HG03064 (cell line): ENCODE data around the gene GRP.

Experiments used
- ATAC-seq: cut with Tn5 transposase; IDR thresholded peaks from one replicate; pipeline ENCODE4 v1.9.1; 2021; ENCODE audit warnings: low read depth; ENCODE audit not compliant: unreplicated experiment

Gene GRP

DNA sequence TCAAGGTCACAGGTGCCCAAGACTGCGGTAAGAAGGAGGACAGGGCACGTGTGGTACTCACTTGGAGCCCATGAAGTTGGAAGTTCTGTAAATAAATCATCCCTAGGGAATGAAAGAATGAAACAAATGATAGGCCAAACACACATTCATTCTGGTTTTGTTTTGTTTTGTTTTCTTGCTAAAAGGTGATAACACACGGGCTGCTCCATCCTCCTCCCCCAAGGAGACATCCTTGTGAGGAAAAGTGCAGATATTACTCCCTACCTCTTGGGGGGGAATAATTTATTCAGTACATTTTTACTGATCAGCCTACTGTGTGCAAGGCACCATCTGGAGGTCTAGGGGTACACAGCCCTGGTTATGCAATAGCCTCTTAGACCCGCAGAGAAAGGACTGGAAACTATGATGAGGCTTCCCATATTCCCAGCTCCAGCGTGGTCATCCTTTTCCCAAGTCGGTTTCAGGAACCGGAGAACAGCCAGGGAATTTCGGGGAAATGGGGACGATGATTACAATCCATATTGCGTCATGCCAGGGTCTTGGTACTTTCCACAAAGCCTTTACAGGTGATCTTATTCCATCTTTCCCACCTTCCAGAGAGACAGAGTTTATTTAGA, 47.0 kb downstream of the GRP start:
- ATAC-seq, result no peak

DNA sequence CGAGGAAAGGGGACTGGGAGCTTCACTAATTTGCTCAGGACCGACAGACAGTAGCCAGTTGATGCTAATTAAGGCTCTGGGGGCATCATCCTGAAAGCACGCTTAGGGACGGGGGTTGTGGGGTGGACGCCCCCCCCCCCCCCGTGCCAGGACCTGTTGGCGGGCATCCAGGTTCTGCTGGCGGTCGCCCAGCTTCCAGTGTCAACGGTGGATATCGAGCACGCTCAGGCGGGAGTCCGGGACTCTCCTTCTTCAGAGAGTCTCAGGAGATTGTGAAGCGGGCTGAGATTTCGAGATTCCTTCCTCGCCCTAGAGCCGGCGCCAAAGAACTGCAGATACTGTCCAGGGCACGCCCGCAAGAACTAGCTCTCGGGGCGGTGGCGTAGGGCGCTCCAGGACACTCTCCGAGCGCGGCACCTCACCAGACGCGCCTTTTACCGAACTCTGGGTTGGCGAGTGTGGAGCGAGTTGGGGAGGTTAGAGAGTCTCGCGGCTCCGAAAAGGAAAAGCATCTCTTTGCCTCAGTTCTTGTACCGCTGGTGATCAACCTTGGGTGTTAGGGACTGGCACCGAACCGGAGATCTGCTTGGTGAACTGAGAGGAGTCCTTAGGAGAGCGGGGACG, 47.7 kb downstream of the GRP start:
- no peak for ATAC-seq

DNA sequence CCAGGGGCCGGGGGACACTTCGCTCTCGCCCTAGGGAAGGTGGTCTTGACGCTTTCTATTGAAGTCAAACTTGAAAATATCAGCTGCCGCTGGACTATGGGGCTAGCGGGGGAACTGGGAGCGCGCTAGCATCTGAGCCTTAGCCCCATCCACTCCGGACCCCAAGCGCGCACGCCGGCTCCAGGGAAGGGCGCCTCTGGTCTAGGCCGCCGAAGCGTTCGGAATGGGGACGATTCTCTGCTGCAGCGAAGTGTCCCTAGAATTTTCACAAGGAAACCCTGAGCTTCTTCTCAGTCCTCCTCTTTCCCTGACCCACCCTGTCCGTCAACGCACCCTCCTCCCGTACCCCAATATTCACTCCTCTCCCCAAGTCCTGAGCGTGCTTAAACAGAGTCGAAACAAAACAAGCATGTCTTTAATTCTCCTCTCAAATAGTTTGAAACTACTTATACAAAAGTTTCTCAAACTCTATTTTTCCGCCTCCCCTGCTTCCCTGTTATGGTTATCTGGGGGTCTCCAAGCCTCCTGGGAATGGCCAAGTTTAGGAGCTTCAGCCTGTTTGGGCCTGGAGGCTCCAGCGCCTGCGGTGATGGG, 48.3 kb downstream of the GRP start:
- ATAC-seq, result no peak

DNA sequence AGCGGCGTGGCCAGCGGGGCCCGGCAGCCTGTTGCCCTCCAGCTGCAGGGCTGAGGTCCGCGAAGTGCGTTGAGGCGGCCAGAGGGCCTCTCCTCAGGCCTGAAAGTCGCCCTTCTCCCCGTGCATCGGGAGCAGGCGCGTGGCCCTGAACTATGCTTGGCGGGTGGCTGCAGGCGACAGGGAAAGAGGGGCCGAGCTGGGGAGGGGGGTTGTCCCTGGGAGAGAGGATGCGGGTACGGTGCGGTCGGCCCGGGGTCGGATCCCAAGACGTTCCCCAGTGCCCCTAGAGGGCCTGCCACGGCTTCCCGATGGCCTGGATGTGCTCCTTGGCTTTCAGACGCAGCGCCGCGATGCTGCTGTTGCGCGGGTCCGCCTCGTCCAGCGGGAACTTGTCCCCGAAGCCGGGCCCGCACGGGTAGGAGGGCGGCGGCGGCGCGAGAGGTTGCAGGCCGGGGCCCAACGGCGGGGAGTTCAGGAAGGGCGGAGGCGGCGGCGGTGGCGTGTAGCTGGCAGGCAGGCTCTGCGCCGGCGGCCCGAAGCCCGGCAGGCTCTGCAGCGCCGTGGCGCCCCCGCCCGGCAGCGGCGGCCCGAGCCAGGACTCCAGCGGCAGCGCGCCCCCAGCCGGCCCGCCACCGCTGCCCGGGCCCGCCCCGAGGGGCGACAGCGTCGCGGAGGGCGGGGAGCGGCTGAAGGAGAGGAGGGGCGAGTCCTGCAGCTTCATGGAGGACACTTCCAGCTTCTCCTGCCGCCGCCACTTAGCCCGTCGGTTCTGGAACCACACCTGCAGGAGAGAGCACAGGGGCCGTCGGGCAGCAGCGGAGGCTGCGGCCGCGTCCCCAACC, 49.0 kb downstream of the GRP start:
- no peak for ATAC-seq

DNA sequence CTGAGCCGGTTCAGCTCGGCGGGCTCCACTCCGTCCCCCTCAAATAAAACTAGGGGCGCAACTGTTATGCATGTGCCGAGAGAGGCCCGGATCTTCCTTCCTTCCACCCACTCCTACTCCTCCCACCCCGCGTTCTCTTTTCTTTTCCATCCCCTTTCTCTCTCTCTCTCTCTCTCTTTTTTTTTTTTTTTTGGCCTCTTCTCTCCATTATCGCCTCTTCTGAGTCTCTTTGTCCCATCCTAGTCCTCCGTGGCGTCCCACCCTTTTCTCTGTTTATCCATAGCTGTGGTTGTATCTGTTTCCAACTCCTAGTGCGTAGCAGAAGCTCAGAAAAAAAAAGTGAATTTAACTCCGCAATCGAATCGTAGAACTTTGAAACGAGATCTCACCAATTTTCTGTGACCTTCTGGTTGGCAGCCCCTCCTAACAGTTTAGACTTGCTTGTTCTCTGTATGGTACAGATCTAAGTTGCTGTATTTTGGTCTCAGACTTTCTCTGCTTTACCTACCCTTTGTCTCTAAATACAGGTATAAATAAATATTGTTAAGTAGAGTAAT, 49.7 kb downstream of the GRP start:
- ATAC-seq, result no peak

DNA sequence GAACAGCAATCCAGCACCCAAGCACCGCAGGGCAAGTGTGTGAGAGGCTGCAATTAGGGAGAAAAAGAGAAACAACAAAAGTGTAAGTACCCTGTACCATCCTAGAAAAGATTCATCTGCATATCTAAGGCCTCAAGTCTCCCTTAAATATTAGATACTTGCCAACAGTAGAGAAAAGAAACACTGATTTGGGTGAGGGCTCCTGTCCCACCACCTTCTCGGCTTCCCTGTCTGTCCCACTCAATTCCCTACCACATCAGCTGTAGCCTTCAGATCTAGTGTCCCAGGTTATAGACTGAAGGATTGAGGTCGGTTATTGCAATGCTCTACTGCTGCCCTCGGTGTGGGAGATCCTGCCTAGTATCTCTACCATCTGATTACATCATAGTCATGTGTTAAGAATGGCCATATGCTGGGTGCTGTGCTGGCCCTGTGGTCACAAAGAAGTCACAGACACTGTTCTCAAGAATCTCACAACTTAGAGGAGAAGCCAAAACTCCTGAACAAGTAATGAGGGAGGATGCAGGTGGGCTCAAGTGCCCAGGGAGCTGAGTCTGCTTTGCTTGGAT, 50.8 kb downstream of the GRP start:
- no peak for ATAC-seq

DNA sequence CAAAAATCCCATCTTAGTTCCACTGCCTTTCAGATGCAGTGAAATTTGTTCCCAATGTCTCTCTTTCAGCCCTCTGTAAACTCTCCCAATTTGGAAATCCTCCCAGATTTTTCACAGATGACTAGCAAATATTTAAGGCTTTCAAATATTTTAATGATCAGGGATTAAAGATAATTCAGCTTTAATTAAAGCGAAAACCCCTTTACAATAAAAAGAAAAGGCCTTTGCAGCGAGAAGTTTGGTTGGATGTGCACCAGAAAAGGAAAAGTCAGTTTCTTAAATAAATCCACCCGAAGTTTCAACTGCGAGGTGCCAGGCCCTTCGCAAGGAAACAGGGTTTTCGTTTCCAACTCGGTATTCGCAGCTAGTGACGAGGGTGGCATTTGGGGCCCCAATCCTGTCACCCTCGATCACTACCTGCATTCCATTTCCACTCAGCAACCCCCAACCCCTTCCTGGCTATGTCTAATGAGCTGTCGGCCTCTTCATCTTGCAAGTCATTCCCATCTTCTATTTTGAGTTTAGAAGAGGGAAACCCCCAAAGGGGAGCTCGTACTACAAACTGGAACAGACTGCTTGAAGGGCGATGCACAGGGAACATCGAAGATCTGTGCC, 51.8 kb downstream of the GRP start:
- no peak for ATAC-seq

DNA sequence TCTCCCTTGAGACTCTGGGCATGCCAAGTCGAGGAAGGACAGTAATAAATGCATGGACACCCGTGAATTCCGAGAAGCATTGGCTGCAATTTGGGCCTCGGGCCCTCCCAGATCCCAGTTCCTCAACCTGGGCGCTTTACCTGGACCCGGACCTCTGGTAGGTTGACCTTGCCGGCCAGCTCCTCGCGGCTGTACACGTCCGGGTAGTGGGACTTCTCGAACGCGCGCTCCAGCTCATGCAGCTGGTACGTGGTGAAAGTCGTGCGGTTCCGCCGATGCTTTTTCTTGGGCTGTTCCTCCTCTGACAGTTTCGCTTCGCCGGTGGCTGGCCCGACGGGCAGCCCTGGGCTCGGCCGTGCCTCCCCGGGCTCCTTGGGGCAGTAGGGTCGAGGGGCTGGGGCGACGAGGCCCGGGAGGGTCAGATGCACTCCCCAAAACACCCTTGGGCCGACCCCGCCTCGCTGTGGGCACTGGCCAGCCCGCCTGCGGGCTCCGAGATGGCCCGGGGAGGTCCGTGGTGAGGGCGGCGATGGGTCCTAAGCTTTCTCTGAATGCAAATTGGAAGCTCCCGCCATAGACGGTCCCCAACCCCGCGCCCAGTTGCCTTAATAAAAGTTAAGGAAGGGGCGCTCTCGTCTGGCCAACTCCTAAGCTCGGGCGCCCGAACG, 52.4 kb downstream of the GRP start:
- ATAC-seq, result no peak

DNA sequence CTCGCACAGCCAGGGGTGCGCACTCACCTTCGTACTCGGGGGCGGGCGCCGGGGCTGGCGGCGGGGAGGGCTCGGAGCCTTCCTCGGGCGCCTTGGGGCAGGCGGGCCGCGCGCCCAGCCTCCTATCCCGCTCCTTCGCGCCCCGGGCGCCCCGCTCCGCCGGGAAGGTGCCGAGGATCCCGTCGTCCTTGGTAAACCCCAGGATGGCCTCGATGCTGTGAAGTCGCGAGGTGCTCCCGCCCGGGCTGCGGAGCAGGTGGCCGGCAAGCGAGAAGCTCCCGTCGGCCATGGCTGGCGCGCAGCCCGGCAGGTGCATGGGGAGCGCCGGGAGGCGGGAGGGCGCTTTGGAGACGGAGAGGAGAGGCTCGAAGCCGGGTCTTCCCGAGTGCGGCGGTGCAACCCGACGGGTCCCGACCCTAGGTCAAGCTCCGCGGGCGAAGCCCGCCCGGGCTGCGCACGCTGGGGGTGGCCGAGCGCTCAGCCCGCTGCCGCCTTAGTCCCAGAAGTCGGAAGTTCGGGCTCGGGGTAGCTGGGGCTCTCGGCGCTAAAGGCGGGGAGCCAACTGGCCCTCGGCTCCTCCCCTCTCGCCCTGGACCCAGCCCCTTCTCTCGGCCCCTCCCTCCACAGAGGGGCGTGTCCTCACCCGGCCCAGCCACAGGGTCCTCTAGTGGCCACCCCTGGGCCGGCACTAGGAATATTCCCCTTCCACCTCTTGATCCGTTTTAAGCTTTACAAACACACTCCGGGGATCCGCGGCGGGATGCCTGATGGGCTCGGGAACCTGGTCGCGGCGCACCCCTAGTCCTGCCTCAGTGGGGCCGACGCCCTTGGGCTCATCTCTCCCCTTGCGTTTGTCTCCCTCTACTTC, 53.2 kb downstream of the GRP start, which contains the start of gene RAX:
Gene RAX (minus strand): TSS at position 564 of the 868 bp plus-strand sequence. CDS start 248 bp downstream, at position 316.
- ATAC-seq, result no peak

DNA sequence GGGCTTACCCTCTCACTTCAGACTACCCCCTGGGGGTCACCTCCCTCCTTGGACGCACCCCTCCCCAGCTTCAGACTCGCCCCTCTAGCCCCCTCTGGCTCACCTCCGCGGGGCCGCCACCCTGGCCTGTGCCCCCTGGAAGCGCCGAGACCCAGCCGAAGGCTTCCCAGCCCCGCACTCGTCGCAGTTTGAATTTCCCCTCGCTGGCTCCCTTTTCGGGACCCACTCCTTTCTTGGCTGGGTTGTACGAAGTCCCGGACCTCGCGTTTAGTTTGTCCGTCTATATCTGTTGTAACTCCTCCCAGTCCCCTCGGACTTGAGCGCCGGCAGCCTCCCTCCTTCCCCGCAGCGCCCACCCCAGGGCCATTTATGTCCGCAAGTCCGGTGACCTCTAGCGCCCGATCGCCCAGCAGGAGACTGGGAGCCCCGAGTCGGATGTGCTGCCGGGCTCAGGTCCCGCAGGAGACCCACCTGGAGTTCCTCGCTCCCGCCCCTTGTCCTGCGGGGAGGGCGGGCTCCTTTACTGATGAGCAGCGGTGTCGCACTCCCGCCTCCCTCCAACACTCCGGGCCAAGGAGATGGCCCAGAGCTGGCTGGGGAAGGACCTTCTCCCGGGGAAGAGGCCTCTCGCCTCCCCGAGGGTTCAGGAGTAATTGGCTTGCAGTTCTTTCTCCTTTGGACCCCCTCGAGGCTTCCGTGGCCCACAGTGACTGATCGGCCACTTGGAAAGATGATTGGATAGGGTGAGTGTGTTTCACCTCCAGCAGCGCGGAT, 54.0 kb downstream of the GRP start:
- ATAC-seq, result no peak

DNA sequence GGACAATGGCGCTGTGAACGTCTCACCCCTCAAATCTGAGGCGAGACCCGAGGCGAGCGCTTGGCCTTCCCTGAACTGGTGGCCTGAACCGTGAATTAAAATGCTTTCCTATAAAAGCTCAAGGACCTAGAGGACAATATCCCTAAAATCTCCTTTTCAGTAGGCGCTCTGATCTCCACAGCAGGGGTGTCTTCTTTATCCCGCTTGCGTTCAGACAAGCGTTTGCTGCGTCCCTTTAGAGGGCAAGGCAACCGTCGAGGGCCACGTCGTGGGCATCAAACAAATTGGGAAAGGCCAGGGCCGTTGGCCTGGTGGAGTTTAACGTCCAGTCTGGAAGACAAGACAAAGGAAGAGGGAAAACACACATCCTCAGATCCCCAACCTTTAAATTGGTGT, 54.6 kb downstream of the GRP start:
- ATAC-seq, result no peak

DNA sequence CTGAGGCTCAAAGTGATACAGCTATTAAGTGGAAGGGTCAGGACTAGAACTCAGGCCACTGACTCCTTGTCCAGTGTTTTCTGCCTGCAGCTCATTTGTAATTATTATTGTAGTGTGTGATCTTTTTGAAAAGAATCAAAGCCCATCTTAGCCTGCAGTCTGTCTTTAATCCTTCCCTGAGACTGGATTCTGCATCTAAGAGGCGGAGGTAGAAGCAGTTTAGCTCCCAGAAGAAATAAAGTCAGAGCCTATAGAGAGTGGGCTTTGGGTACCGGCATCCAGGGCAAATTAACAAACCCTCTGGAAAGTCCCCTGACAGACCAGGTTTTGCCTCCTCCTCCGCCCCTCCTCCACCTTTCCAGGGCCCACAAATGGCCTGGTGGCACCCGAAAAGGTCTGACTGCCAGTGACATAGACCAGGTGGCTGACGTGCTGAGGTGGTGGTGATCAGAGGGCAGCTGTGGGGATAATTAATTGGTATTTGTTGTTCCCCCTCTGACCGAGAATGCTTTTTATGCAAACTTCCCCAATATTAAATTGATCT, 55.5 kb downstream of the GRP start:
- no peak for ATAC-seq

DNA sequence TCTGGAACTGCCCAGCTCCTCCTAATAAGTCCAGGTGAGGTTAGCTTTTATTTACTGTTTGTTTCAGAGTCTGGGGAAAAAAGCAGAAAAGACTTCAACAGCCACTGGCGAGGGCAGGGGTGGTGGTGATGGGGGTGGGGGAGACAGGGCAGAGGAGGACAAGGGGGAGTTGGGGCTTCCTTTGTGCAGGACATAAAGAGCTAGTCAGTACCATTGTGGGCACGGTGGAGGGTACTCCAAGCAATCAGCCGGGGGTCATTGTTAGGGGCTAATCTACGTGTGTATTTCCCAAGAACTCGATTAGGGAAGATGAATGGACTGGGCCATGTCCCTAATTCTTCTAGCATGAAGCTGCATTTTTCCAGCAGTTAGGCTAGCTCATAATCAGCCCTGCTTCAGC, 56.1 kb downstream of the GRP start:
- no peak for ATAC-seq

DNA sequence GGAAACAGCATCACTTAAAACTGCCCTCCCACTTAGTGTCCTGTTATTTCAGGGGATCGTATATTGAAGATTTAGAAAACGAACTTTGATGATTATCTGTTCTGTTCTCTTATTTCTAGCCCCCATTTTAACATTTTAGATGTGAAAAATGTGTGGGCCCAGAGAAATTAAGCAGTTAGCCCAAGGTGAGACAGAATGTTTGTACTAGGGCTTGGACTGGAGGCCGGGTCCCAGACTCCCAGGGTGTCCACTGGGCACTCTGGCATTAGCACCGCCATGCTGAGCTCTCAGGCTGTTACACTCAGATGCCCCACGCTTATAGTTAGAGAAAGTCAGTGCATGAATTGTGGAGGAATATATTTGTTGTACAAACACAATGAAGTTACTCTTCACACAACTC, 58.8 kb downstream of the GRP start:
- ATAC-seq, result no peak

DNA sequence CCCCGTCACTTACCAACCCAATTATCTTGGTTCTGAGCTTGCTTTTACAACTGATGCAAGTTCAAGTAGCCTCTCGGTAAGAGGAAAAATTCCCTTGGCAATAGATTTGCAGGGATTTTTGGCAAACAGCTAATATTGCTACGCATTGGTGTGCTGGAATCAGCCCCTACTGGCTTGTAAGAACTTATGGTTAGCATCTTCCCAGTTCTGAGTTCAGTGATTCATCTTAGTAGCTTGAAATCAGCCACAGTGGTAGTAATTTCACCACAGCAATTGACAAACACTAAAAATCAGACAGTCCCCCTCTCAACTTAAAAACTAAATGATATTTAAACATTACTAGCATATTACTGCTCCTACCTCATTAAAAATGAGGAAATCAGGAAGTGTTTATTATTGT, 59.2 kb downstream of the GRP start:
- no peak for ATAC-seq

DNA sequence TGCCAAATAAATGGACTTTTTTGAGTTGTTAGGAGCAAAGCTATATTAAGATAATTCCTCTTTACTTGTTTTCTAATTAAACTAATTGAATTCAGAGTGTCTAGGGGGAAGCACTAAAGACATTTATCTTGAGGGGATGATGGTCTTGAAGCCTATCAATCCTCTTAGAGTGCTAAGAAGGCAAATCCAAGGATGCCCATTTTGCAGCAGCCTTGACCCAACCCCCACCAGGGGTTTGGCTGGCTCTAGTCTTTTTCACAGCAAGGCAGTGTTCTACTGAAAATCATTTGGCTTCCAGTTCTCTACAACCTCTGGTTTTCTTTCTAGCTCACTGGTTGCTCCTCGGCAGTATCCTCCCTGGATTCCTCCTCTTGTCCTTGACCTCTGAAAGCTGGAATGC, 59.8 kb downstream of the GRP start:
- no peak for ATAC-seq
